ENCODE results near the gene SNN.

Gene SNN

GRCh38 chr16:11667221-11667823 is 933 bp upstream of the SNN start:
- DNase-seq (ENCODE audit: low read depth), result no peak

DNA sequence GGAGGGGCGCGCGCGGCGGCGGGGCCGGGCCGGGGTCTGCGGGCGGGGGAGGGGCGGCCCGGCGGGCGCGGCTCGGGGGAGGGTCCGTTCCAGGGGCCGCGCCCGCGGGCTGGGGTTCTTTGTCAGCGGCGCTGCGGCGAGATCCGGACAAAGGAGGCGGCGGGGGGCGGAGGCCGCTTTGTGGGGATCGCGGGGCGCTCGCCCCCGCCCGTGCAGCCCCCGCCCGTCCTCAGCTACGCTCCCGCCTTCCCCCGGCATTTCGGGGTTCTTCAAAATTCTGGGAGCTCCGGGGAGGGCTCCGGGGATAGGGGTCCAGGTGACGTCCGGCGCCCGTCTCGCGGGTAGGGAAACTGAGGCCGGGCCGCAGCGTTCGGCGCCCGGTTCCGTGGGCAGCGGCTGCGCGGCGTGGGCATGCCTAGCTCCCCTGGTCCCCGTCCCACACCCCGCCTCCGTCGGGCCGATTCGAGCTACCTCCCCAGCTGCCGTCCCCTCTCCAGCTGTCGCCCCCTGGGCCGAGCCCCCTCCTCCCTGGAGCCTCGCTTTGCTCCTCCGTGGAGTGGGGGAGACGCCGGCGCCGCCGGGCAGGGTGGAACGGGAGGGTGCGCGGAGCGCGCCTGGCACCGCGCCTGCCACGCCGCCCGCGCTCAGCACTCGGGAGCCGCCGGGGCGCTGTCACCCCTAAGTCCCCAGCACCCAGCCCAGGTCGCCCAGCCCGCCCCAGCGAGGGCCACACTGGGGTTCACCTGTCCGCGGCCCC is 546 bp downstream of the SNN start:
- no peak for DNase-seq (ENCODE audit: low read depth)

DNA sequence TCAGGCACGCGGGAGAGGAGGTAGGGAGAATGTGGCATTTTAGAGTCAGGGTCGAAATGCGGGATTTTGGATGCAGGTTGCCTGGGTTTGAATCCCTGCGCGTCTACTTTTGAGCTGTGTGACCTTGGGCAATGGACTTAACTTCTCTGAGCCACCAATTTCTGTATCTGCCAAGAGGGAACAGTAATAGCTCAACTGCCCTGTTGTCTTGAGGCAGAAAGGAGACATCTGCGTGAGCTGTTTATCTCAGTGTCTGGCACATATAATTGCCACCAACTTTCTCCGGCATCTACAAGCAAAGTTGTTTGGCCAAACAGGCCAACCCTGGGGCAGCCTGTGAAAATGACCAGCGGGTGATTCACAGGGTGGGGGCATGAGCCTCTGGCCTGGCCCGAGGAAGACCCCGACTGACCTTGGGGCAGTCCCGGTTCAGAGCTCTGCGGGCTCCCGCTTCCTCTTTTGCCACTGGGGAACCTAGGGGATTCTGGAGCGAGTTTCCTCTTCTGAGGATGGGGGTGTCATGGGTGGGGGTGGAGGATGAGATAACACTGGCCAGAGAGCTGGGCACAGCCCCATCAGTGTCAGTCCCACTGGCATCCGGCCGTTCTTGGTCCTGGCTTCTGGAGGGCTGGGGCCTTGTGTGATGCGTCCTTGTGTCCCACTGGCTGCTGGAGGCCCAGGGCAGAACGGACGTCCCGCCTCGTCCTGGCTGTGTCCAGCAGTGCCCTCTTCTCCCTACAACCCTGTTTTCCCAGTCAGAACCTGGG is 1.3 kb downstream of the SNN start:
- no peak for DNase-seq (ENCODE audit: low read depth)

DNA sequence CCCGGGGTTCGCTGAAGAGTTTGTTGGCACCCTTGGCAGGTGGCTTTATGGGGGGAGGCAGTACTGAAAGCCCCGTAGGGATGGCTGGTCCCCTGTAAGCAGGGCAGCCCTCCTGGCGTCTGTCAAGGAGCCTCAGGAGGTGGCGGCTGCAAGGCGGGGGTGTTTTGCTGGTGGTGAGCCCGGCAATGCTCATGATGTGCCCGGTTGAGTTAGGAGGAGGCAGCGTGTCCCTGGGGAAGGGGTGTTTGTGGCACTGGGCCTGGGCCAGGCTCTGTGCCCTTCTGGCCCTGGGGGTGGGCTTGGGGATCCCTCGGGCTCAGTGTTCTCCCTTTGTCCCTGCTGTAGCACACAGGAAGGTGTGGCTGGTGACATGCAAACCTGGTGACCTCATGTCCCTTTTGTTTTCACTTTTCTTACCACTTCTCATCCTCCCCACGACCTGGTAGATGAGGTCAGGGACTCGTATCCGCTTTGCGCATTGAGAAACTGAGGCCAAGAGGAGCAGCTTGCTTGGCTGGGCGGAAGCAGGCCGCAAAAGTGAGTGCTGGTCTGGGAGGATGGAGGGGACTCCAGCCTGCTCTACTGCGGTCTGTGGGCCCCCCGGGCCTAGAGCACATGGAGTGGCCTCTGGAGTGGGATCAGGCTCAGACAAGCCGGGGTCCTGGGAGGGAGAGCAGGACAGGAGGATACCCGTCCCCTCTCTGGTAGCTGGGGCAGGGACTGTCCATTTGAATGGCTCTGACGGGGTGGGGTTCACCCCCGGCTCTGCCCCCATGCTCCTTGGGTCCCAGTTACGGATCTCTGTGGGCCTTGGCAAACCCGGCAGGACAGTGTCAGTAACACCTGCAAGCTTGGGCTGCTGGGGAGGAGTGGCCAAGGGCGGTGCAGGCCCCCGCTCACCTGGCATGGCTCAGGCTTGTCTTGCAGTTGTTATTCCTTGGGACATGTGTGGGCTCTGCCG is 2.2 kb downstream of the SNN start:
- DNase-seq (ENCODE audit: low read depth), result no peak

DNA sequence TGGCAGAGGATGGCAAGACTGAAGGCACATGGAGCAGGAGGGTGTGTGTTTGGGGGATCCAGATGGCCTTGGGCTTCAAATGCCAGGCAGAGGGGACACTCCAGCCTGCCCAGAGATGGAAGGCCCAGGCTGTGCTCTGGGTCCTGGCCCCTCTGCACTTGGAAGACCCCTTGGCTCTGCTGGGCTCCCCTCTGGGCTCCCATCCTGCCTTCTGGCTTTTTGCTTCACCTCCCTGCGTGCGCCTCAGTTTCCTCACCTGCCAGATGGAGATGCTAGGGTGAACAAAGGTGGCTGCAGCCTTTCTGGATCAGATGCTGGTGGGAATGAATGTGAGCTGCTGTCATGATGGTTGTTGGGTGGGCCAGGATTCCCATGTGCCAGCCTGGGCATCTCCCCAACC is 3.0 kb downstream of the SNN start:
- DNase-seq (ENCODE audit: low read depth), result no peak

GRCh38 chr16:11671676-11672075 is 3.4 kb downstream of the SNN start:
- no peak for DNase-seq (ENCODE audit: low read depth)

DNA sequence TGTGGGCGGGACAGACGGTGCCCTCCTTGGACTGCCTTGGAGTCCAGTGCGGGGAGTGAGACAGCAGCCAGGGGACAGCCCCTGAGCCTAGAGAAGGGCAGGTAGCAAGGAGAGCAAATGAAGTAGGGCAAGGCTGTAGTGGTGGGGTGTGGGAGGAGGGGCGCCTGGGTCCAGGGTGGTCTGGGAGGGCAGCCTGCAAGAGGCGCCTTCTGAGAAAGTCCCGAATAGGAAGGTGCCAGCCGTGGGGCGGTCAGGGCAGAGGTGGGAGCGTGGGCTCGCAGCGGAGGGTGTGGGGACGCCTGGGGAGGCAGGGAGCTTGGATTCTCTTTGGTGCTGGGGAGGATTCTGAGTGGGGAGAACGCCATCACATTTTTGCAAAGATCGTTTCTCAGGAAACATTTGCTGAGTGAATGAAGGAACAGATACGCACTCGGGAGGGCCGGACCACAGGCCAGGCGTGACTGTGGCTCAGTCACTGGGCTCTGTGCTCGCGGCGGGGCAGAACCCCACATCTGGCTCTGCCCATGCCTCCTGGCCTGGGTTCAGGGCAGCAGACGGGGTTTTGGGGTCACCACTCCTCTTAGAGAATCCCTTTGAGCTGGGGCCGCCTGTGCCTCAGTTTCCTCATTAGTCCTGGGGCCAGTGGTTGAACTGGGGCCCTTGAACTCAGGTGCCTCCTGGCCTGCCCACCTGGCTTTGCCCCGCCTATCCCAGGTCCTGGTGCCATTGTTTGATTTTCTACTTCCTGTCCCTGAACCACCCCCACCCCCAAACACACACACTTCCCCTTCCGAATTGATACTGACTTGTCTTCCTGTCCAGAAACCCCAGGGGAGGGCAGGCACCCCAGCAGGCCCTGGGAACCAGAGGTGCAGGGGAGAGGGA is 4.2 kb downstream of the SNN start:
- no peak for DNase-seq (ENCODE audit: low read depth)

DNA sequence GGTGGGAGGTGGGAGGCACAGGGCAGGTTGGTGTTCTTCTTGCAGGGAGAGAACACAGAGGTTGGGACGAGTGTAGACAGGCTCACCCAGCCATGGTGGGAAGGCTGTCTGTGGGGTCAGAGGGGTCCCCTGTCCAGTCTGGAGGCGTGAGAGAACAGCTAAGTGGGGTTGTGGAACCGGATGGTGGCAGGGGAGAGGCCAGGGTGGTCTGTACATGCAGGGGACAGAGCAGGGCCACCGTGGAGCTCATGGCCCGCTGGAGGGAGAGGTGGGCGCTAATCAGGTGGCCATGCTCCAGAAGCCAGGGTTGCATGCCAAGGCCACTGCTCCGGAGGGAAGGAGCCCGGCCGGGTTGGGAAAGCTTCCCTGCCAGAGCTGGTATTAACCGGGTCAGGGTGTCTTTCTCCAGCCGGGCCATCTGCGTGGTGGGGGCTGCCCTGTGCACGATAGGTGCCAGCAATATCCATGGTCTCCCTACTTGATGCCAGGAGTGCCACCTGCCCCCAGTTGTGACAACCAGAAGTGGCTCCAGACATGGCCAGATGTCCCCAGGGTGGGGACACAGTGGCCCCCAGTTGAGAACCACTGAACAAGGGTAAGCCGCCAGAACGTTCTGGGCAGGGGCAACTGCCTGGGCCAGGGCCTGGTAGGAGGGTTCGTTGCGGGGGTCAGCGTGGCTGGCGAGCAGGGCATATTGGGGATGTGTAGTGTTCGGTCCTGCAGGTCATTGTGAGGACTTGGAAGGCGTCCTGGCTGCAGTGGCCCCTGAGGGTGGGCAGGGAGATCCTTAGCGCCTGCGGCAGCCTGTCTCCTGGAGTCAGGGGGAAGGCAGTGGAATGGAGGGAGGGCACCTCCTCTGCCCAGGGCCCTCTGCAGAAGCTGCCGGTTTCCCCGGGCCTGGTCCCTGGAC is 5.1 kb downstream of the SNN start:
- DNase-seq (ENCODE audit: low read depth), result no peak

DNA sequence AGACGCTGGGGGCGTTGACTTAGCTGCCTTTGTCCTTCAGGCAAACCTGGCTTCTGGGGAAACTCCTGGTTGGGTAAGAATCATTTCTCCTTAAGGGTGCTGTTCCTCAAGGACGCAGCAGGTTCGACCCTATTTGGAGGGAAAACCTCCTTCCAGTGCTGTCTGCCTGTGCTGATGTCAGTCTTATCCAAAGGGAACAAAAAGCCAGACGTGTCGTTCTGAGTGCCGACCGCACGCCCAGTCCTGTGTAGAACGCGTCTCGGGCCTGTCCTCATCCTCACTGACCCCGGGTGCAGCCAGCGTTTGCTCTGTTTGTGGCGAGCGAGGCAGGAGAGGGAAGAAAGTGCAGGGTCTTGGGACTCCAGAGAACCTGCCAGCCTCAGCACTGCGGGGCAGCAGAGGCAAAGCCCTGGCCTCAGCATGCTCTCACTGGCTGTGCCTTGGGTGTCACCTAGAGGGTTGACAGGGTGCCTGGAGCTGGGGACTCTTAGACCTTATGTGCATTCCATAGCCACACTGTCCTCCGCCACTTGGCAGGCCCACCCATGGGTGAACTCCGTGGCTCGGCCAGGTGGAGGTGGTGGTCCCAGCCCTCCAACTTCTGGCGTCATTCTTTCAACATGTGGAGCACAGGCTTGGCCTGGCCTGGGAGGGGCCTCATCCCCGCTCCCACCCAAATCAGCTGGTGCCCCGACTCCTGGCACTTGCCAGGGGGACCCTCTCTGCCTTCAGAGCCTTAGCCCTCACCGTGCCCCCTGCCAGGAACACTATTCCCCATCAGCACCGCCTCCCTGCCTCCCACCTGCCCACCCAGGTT is 6.0 kb downstream of the SNN start:
- no peak for DNase-seq (ENCODE audit: low read depth)

GRCh38 chr16:11674818-11675560 is 6.7 kb downstream of the SNN start:
- no peak for DNase-seq (ENCODE audit: low read depth)

- DNase-seq (ENCODE audit: low read depth), result no peak
These were observed 7.6 kb downstream of the SNN start for GRCh38 chr16:11675561-11676511.

DNA sequence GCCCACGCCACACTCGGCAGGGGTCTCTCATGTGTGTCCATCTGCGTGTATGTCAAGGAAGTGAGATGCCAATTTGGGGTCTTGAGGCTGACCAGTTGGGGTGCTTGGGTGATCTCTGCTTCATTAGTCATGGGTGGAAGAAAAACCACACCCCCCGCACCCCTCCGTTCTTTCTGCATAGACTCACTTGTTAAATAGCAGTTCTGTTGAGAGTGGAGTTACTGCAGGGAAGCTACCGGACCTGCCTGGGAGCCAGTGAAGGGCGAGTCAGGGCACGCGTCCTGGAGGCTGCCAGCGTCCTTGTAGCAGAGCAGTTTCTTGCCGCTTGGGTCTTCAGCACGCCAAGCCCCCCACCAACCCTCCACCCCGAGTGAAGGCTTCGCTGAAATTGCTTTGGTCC is 8.5 kb downstream of the SNN start:
- no peak for DNase-seq (ENCODE audit: low read depth)

- no peak for DNase-seq (ENCODE audit: low read depth)
These were observed 9.2 kb downstream of the SNN start for GRCh38 chr16:11677451-11677951.

- DNase-seq (ENCODE audit: low read depth), result no peak
These were observed 10.0 kb downstream of the SNN start for GRCh38 chr16:11677959-11678881.

DNA sequence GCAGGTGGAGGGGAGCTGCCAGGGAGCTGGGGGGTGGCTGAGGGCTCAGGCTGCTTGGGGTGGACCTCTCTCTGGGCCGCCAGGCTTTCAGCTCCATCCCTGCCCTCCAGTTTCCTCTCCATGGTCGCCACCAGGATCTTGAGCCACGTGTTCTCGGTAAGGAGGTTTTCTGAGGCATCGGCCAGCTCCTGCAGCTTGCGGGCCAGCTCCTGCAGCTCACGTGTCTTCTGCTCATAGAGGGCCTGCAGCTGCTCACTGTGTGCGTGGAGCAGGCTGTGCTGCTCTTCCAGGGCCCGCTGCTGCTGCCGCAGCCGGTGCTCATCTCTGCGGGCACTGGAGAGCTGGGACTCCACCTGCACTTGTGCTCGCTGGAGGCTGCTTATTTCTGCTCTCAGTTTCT is 11.0 kb downstream of the SNN start:
- DNase-seq (ENCODE audit: low read depth), result no peak
